T-helper 2 cell treated with Interferon-gamma antibody and Interleukin-4, amounts not matched to agents 5 μg/mL and 100 μg/mL, for 36 hours (primary cell): ENCODE results near the gene FBXO3.
"Not testable (repeated sequence)": the region's sequence is repeated elsewhere in the genome, so short reads cannot be mapped to it uniquely, and the experiment has no call there.

ENCODE experiments used
- DNase-seq: peaks from one replicate; pipeline ENCODE4 v3.0.0; 2021; ENCODE audit warnings: low spot score
- H3K27ac Mint-ChIP-seq: one replicate; pipeline ENCODE4 v1.8.0; 2021; ENCODE audit warnings: mild to moderate bottlenecking, mixed read lengths
- H3K27me3 Mint-ChIP-seq: one replicate; pipeline ENCODE4 v1.8.0; 2021; ENCODE audit warnings: low read depth, mixed read lengths
- H3K36me3 Mint-ChIP-seq: one replicate; pipeline ENCODE4 v1.8.0; 2021; ENCODE audit warnings: low read depth, mixed read lengths
- H3K4me1 Mint-ChIP-seq: one replicate; pipeline ENCODE4 v1.8.0; 2021; ENCODE audit warnings: low read depth, mixed read lengths
- H3K4me3 Mint-ChIP-seq: one replicate; pipeline ENCODE4 v1.8.0; 2022; ENCODE audit warnings: mild to moderate bottlenecking, moderate library complexity, mixed read lengths
- H3K9me3 Mint-ChIP-seq: one replicate; pipeline ENCODE4 v1.8.0; 2021; ENCODE audit warnings: mixed read lengths

The FBXO3 gene, protein sequence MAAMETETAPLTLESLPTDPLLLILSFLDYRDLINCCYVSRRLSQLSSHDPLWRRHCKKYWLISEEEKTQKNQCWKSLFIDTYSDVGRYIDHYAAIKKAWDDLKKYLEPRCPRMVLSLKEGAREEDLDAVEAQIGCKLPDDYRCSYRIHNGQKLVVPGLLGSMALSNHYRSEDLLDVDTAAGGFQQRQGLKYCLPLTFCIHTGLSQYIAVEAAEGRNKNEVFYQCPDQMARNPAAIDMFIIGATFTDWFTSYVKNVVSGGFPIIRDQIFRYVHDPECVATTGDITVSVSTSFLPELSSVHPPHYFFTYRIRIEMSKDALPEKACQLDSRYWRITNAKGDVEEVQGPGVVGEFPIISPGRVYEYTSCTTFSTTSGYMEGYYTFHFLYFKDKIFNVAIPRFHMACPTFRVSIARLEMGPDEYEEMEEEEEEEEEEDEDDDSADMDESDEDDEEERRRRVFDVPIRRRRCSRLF

DNA sequence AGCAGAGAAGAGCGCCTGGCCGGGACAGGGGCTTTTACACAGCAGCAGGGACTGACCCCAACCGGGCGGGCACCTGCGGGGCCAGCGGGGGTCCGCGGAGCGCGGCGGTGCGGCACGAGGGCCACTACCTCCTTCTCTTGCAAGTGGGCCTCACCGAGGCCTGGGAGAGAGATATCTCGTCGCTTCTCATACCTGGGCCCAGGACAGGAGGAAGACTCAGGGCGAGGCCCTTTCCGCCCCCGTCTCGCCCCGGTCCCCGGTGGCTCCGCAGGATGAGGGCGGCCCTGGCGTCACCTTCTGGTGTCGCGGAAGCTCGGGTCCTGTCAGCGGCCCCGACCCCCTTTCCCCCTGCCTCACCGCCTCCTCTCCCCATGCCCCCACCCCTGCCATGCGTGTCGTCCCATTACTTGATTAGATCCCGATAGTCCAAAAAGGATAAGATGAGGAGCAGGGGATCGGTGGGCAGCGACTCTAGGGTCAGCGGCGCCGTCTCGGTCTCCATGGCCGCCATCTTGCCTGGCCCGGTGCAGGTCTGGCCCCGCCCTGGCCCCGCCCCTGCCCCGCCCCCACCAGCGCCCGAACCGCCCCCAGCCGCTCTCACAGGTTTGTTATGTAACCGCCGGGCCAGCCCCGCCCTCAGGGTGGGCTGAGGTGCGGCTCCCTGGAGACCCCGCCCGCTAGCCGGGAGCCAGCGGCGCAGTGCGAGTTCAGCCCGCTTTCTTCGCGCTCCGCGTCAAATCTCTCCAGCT, at the start of gene FBXO3:
TSS of gene FBXO3 (minus strand) at position 534 of the 749 bp plus-strand sequence. CDS start at position 511, 23 bp downstream.
- no peaks in the 10 kb centered on the region for H3K9me3 Mint-ChIP-seq
- peaks cover 9% of the 10 kb centered on the region for H3K36me3 Mint-ChIP-seq
- peak within 1 kb of the TSS; percentile 94 for H3K4me3 Mint-ChIP-seq
- H3K27me3 Mint-ChIP-seq, result peaks cover 36% of the 10 kb centered on the region
- peak within 1 kb of the TSS; percentile 96 for H3K27ac Mint-ChIP-seq
- H3K4me1 Mint-ChIP-seq, result peaks cover 31% of the 10 kb centered on the region
- DNase-seq, result peak; percentile 71

DNA sequence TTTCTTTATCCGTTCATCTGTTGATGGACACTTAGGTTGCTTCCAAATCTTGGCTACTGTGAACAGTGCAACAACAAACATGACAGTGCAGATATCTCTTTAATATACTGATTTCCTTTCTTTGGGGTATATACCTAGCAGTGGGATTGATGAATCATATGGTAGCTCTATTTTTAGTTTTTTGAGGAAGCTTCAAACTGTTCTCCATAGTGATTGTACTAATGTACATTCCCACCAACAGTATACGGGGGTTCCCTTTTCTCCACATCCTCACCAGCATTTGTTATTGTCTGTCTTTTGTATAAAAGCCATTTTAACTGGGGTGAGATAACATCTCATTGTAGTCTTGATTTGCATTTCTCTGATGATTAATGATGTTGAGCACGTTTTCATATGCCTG, 48.7 kb upstream of the FBXO3 start:
- H3K4me1 Mint-ChIP-seq, H3K9me3 Mint-ChIP-seq, H3K4me3 Mint-ChIP-seq, DNase-seq, H3K36me3 Mint-ChIP-seq, H3K27ac Mint-ChIP-seq: not testable (repeated sequence)
- peaks cover 45% of the 10 kb centered on the region for H3K27me3 Mint-ChIP-seq

DNA sequence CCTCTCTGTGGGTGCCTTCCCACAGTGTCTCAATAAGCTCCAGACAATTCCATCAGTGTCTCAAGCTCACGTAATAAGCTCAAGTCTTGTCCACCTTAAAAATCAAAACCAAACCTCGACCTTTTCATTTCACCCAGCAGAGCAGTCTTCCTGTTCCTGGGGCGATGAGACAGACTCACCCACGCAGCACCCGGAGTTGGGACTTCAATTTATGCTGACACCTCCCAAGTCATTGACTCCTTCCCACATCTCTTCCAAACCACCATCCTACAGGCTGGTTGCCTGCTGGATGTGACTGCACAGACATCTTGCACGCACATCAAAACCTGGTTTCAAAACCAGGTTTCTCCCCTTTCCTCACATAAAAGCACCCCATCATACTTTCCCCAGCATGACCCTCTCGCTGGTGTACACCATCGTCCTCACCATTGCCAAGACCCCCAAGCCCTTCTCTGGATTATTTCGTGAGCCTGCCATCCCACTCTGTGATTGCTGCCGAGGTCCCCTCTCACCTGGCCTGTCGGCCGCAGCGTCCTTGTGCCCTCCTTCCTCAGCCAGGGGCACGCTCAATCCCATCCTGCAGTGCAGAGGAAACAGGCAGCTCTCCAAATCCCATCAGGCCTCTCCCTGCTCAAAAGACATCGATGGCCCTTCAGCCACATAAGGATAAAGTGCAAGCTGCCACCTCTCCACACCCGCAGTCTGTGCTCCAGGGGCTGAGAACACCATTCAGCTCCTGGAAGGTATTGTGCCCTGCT, 45.1 kb upstream of the FBXO3 start:
- H3K4me1 Mint-ChIP-seq, result no peaks in the 10 kb centered on the region
- H3K27me3 Mint-ChIP-seq, result peaks cover 27% of the 10 kb centered on the region
- no peaks in the 10 kb centered on the region for H3K36me3 Mint-ChIP-seq
- H3K4me3 Mint-ChIP-seq, result no peak overlapping the region
- no peak for DNase-seq
- H3K9me3 Mint-ChIP-seq, result no peaks in the 10 kb centered on the region
- H3K27ac Mint-ChIP-seq, result no peak overlapping the region

DNA sequence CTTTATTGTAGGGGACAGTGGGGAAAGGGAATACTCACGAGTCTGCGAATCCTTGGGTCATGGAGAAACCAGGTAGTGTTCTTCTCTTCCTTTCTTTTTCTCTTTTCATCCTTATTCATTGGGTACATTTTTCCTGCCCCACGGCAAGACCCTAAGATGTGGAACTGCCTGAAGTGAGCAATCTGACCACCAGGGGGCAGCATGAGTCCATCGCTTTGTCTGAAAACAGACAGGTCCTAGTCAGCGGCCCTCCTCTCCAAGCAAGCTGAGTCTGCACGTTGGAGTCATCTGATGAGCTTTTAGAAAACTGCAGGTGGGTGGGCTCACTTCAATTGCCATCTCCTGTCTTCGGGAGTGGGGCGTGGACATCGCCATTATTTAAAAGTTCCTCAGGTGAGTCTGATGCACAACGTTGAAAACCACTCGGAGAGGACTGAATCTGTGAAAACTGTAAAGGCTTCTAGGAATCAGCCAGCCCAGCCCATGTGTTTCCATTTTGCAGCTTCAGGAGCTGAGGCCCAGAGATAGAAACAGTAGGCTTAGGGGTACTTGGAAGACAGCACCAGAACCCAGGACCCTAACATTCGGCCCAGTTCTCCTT, 34.0 kb upstream of the FBXO3 start:
- H3K4me3 Mint-ChIP-seq, result no peak overlapping the region
- no peaks in the 10 kb centered on the region for H3K9me3 Mint-ChIP-seq
- H3K27ac Mint-ChIP-seq, result no peak overlapping the region
- DNase-seq, result peak; percentile 68
- H3K27me3 Mint-ChIP-seq, result peaks cover 31% of the 10 kb centered on the region
- H3K4me1 Mint-ChIP-seq, result no peaks in the 10 kb centered on the region
- no peaks in the 10 kb centered on the region for H3K36me3 Mint-ChIP-seq

DNA sequence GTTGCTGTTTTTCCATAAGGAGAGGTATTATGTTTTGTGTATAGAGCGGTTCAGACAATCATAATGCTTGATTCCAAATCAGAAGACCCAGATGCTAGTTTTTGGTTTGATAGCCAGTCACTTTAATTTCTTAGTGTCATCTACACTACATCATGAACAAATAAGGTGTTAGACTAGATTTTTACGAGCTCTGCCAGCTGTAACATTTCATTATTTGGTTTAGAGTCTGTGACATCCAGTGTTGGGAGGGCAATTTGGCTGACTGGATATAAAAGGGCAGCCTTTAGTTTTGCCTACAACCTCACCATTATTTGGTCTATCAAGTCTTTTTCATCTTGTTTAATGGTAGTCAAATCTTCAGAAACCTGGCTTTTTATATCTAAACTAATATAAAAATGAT, 30.2 kb upstream of the FBXO3 start:
- Mint-ChIP-seq H3K9me3 (no peaks in the 10 kb centered on the region), H3K36me3 (no peaks in the 10 kb centered on the region), H3K4me3 (no peak overlapping the region), H3K27ac (no peak overlapping the region), H3K27me3 (peaks cover 65% of the 10 kb centered on the region), H3K4me1 (no peaks in the 10 kb centered on the region)
- no peak for DNase-seq

DNA sequence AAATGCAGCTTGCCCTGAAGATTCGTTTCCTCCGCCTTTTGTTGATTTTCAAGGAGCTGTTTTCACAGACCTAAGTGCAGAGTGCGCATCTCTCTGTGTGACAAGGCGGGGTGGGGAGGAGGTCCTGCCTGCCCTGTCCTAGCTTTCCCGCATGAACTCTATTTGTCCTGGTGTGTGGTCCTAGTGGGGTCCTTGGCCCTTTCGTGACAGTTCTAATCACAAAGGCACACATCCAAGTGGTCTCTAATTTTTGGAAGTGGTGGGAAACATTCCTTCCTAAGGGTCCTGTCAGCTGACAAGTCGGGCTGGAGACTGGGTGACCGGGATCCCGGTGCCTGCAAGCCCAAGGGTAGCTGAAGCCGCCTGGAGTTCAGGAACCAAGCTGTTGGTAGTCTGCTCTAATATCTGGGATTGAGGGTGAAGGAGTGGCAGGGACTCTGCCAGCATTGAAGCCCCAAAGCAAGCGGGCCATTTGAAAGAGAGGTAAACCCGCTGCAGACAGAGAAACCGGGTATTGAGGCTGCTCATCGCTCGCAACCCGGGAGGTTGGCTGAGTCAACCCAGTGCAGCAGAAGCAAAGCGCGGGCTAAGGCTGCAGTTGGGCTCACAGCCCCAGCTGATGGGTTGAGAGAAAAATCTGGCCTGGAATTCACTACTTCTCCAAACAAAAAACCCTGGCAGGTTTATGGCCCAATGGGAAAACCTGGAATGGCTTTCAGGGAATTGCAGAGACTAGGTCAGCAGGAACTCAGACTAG, 28.1 kb upstream of the FBXO3 start:
- DNase-seq, result no peak

DNA sequence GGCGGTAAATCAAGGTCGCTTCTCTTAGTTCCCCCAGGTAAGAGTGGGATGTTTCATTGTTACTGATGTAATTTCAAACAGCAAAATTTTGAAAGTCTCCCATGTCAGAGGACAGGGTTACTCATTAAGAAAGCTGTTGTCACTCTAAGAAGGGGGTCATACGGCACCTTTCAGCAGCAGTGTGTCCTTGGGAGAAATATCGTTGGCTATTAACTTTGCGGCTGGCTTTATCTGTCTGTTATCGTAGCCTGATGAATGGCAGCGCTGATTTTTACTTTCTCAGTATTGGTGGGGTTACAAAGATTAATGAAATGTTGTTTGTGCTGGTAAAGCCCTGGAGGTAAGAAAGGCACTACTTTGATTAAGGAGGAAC, 27.5 kb upstream of the FBXO3 start:
- Mint-ChIP-seq H3K36me3 (no peaks in the 10 kb centered on the region), H3K27me3 (peaks cover 81% of the 10 kb centered on the region), H3K27ac (no peak overlapping the region)

More for the DNA sequence above, 28.1 kb upstream of the FBXO3 start:
- H3K27ac Mint-ChIP-seq, result no peak overlapping the region
- no peak overlapping the region for H3K4me3 Mint-ChIP-seq
- H3K9me3 Mint-ChIP-seq, result no peaks in the 10 kb centered on the region
- peaks cover 77% of the 10 kb centered on the region for H3K27me3 Mint-ChIP-seq
- no peaks in the 10 kb centered on the region for H3K36me3 Mint-ChIP-seq
- H3K4me1 Mint-ChIP-seq, result peaks cover 3% of the 10 kb centered on the region

DNA sequence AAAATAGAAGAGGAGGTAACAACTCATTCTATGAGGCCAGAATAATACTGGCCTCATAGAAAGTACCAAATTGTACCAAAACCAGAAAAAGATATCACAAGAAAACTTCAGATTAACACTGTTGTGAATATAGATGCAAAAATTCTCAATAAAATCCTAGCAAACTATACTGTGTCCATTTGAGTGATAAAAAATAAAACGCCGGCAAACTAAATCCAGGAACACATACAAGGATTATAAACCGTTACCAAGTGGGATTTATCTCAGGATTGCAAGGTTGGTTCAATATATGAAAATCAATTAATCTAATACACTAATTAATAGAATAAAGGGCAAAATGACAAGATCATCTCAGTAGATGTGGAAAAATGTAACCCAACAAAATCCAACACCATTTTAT, 23.6 kb upstream of the FBXO3 start:
- Mint-ChIP-seq H3K27me3 (peaks cover 75% of the 10 kb centered on the region), H3K36me3 (no peaks in the 10 kb centered on the region), H3K4me3 (no peak overlapping the region), H3K27ac (no peak overlapping the region), H3K9me3 (no peaks in the 10 kb centered on the region), H3K4me1 (peaks cover 3% of the 10 kb centered on the region)
- DNase-seq, result no peak

More for the DNA sequence above, 27.5 kb upstream of the FBXO3 start:
- DNase-seq, result no peak
- no peaks in the 10 kb centered on the region for H3K9me3 Mint-ChIP-seq
- H3K4me1 Mint-ChIP-seq, result peaks cover 3% of the 10 kb centered on the region
- no peak overlapping the region for H3K4me3 Mint-ChIP-seq

DNA sequence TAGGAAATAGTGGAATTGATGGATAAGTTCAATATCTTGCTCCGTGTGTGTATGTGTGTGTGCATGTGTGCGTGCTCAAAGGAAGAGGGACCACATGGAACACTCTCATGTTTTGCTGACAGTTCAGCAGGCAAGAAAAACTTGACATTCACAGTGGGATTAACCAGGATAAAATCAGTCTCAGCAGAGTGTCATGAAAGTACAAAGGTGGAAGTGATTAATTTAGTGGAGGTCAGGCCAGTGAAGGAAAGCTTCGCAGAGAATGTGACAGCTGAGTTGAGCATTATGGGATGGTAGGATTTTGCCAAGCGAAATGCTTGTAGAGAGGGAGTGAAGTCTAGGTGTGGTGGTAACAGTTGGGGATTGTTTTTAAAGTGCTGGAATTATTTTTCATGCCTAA, 15.7 kb upstream of the FBXO3 start:
- Mint-ChIP-seq H3K9me3 (no peaks in the 10 kb centered on the region), H3K27ac (no peak overlapping the region), H3K4me1 (peaks cover 4% of the 10 kb centered on the region), H3K4me3 (no peak overlapping the region), H3K27me3 (peaks cover 44% of the 10 kb centered on the region), H3K36me3 (no peaks in the 10 kb centered on the region)
- DNase-seq, result no peak

DNA sequence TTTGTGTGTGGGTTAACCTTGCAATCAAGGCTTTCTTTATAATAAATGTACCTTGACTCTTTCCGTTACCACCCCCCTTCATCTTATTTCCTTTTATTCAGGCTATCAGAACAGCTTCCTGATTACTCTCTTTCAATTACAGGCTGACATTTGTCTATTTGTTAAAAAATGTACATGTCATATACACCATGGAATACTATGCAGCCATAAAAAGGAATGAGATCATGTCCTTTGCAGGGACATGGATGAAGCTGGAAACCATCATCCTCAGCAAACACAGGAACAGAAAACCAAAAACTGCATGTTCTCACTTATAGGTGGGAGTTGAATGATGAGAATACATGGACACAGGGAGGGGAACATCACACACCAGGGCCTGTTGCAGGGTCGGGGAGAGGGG, 13.8 kb upstream of the FBXO3 start:
- not testable (repeated sequence) for H3K4me1 Mint-ChIP-seq, H3K27ac Mint-ChIP-seq, DNase-seq, H3K36me3 Mint-ChIP-seq, H3K9me3 Mint-ChIP-seq, H3K4me3 Mint-ChIP-seq
- H3K27me3 Mint-ChIP-seq, result peaks cover 49% of the 10 kb centered on the region

DNA sequence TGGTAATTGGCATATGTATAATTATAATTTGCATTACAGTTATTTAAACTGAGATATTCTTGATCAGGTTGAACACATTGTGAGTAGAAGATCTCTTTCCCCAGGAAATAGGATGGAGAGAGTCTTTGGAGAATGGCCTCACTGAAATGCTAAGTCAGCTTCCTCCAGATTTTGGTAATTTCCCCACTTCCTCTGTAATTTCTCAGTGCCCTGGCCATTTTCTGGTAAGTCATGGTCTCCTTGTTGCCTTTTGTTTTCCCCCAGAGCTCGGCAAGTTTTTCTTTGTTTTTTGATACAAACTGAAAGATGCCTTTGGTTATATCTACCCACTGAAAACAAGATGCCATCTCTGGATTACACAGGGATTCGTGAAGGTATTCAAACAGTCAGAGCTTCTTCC, 12.8 kb upstream of the FBXO3 start:
- Mint-ChIP-seq H3K27me3 (peaks cover 46% of the 10 kb centered on the region), H3K4me3 (no peak overlapping the region)

DNA sequence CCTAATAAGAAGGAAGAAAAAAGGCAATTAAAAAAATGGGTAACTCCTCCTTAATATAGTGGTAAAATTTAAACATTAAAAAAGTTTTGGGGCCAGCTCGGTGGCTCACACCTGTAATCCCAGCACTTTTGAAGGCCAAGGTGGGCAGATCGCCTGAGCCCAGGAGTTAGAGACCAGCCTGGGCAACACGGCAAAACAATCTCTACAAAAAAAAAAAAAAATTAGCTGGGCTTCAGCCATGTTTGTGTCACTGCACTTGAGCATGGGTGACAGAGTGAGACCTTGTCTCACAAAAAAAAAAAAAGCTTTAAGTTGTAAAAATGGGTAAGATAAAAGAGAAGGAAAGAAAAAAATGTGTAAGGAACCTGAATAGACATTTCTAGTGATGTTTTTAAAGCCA, 11.3 kb upstream of the FBXO3 start:
- peaks cover 44% of the 10 kb centered on the region for H3K27me3 Mint-ChIP-seq

More for the DNA sequence above, 12.8 kb upstream of the FBXO3 start:
- H3K27ac Mint-ChIP-seq, result no peak overlapping the region
- DNase-seq, result no peak
- no peaks in the 10 kb centered on the region for H3K36me3 Mint-ChIP-seq
- H3K9me3 Mint-ChIP-seq, result no peaks in the 10 kb centered on the region
- H3K4me1 Mint-ChIP-seq, result peaks cover 4% of the 10 kb centered on the region

More for the DNA sequence above, 11.3 kb upstream of the FBXO3 start:
- H3K9me3 Mint-ChIP-seq, result no peaks in the 10 kb centered on the region
- H3K36me3 Mint-ChIP-seq, result no peaks in the 10 kb centered on the region
- H3K4me1 Mint-ChIP-seq, result peaks cover 4% of the 10 kb centered on the region
- H3K4me3 Mint-ChIP-seq, result no peak overlapping the region
- DNase-seq, result no peak
- H3K27ac Mint-ChIP-seq, result no peak overlapping the region
